K562 (cell line): Measurements from ENCODE around the gene CYP11A1. TPM values are rescaled to one million over a fixed set of nuclear protein-coding genes. Genes with fewer than 3 reads are reported as not detected.

Source experiments
- BCL6 ChIP-seq: fragments of 250-450 bp; sonication (Bioruptor Pico); IDR thresholded peaks from 2 replicates; pipeline ENCODE4 v1.4.0; 2020
- BHLHE40 ChIP-seq: IDR thresholded peaks from 2 replicates; pipeline ENCODE4 v1.6.1; 2011; ENCODE audit warnings: low read length, improper control_type of control experiment
- CHD7 ChIP-seq: fragments of 200-600 bp; sonication (generic); IDR thresholded peaks from one replicate; pipeline ENCODE4 v1.6.1; 2012; ENCODE audit warnings: mild to moderate bottlenecking, low read depth, low read length, inconsistent platforms
- CREB1 ChIP-seq, 2 experiments: sonication (generic) in 1 of 2; formaldehyde crosslinking in 1 of 2; IDR thresholded peaks; 2 replicates each; pipeline versions ENCODE4 v1.6.1 to v1.8.0; 2012 to 2022; ENCODE audit warnings: inconsistent platforms in 1 of 2, mild to moderate bottlenecking in 1 of 2, missing genetic modification reagents in 1 of 2, moderate library complexity in 1 of 2
- EGR1 ChIP-seq: fragments of 450-650 bp; conservative IDR thresholded peaks from 2 replicates; pipeline ENCODE4 v1.6.1; 2017; ENCODE audit warnings: mild to moderate bottlenecking
- HDGF ChIP-seq: fragments of 450-650 bp; IDR thresholded peaks from 2 replicates; pipeline ENCODE4 v1.6.1; 2016
- PREB ChIP-seq: sonication (generic); formaldehyde crosslinking; IDR thresholded peaks from 2 replicates; pipeline ENCODE4 v1.8.1; 2023; ENCODE audit warnings: mild to moderate bottlenecking, missing genetic modification reagents
- PRMT5 ChIP-seq: sonication (generic); formaldehyde crosslinking; IDR thresholded peaks from 2 replicates; pipeline ENCODE4 v1.5.0; 2020; ENCODE audit warnings: missing genetic modification reagents
- PYGO2 ChIP-seq: fragments of 450-650 bp; IDR thresholded peaks from 2 replicates; pipeline ENCODE4 v1.6.1; 2016; ENCODE audit warnings: mild to moderate bottlenecking, missing genetic modification characterization, moderate library complexity, missing compliant biosample characterization
- RBM34 ChIP-seq: fragments of 200-400 bp; formaldehyde crosslinking; IDR thresholded peaks from 2 replicates; pipeline ENCODE4 v1.6.1; 2018; ENCODE audit warnings: low read length, borderline replicate concordance; ENCODE audit not compliant: insufficient read depth
- SIN3B ChIP-seq: fragments of 450-650 bp; IDR thresholded peaks from 2 replicates; pipeline ENCODE4 v1.6.1; 2017; ENCODE audit warnings: low read depth, mild to moderate bottlenecking, moderate library complexity
- SLC30A9 ChIP-seq: fragments of 250-450 bp; sonication (Bioruptor Pico); IDR thresholded peaks from 2 replicates; pipeline ENCODE4 v1.8.0; 2022; ENCODE audit warnings: mild to moderate bottlenecking, moderate library complexity
- ZNF133 ChIP-seq: fragments of 250-450 bp; sonication (Bioruptor Pico); IDR thresholded peaks from 2 replicates; pipeline ENCODE4 v1.4.0; 2020; ENCODE audit warnings: mild to moderate bottlenecking
- ZNF282 ChIP-seq: sonication (generic); formaldehyde crosslinking; IDR thresholded peaks from 2 replicates; pipeline ENCODE4 v1.8.1; 2023; ENCODE audit warnings: missing genetic modification reagents
- ZNF668 ChIP-seq: fragments of 250-450 bp; sonication (Bioruptor Pico); IDR thresholded peaks from 2 replicates; pipeline ENCODE4 v1.8.0; 2022; ENCODE audit warnings: mild to moderate bottlenecking, inconsistent platforms
- polyA plus RNA-seq, 8 experiments: library from polyadenylated mRNA; depleted of rRNA in 4 of 8; stranded (reverse) in 5 of 8; unstranded in 3 of 8; fragments of >200 nt; fragmentation: Nextera tagmentation in 2 of 8; fragmentation: Illumina TruSeq in 1 of 8; extraction: Ambion mirVana in 2 of 8; extraction: Trizol in 1 of 8; gene quantifications; 2 replicates each; pipeline versions ENCODE4 v1.2.1 to v1.2.3, GENCODE V29; 2011 to 2014; ENCODE audit warnings: inconsistent platforms in 1 of 8, missing spikeins in 1 of 8
- total RNA-seq, 7 experiments: library from RNA; depleted of rRNA in 6 of 7; stranded (reverse); fragments of >200 nt in 6 of 7; fragmentation: Illumina TruSeq in 2 of 7; extraction: Trizol in 2 of 7; gene quantifications; 2 replicates each; pipeline versions ENCODE4 v1.2.1 to v1.2.3, GENCODE V29; 2011 to 2021; ENCODE audit warnings: low replicate concordance in 1 of 7
- TF ChIP-seq, protein P1 (sequence below), 3 experiments: IDR thresholded peaks in 2 of 3; conservative IDR thresholded peaks in 1 of 3; 2 replicates each; pipeline ENCODE4 v1.5.1; 2011 to 2012; ENCODE audit warnings: low read length in 3 of 3, mild to moderate bottlenecking in 3 of 3, control low read depth in 2 of 3, improper control_type of control experiment in 1 of 3, inconsistent platforms in 1 of 3, low read depth in 1 of 3, mixed read lengths in 1 of 3, moderate library complexity in 1 of 3; ENCODE audit not compliant: insufficient read depth in 2 of 3

CYP11A1 gene
- total and polyA plus RNA-seq, 9 of the 15 experiments (the other 6 are each of a cell fraction or from before 2014, with no cell fraction given), result 0.06 to 0.24 (median 0.10) TPM; not detected in 4

- TF ChIP-seq CREB1 (IDR thresholded peaks at IDR 0.05) (no peak), CREB1 (CRISPR knock-in tag; IDR thresholded peaks at IDR 0.05) (no peak), SIN3B (no peak), ZNF133 (CRISPR knock-in tag) (no peak), ZNF668 (CRISPR knock-in tag) (no peak), BCL6 (CRISPR knock-in tag) (no peak), RBM34 (no peak), PRMT5 (no peak), PYGO2 (tag) (no peak), SLC30A9 (no peak), PREB (CRISPR knock-in tag) (no peak), BHLHE40 (no peak), HDGF (no peak), ZNF282 (CRISPR knock-in tag) (no peak), EGR1 (peak; percentile 51), CHD7 (no peak)
- TF ChIP-seq, protein P1, sequence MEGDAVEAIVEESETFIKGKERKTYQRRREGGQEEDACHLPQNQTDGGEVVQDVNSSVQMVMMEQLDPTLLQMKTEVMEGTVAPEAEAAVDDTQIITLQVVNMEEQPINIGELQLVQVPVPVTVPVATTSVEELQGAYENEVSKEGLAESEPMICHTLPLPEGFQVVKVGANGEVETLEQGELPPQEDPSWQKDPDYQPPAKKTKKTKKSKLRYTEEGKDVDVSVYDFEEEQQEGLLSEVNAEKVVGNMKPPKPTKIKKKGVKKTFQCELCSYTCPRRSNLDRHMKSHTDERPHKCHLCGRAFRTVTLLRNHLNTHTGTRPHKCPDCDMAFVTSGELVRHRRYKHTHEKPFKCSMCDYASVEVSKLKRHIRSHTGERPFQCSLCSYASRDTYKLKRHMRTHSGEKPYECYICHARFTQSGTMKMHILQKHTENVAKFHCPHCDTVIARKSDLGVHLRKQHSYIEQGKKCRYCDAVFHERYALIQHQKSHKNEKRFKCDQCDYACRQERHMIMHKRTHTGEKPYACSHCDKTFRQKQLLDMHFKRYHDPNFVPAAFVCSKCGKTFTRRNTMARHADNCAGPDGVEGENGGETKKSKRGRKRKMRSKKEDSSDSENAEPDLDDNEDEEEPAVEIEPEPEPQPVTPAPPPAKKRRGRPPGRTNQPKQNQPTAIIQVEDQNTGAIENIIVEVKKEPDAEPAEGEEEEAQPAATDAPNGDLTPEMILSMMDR (IDR thresholded peaks at IDR 0.05 in 2 of 3, conservative IDR thresholded peaks at IDR 0.05 in 1 of 3; ENCODE audit: insufficient read depth in 2 of 3, low read depth in 1 of 3, low read length in 3 of 3), result no peak
Observed at GRCh38 chr15:74315626-74316025, 51.8 kb downstream of the CYP11A1 start (continued).
